HepG2 (cell line): ENCODE measurements around the gene HNRNPM. TPM values are rescaled to one million over a fixed set of nuclear protein-coding genes. Genes with fewer than 3 reads are reported as not detected.
"Not testable (repeated sequence)": the region's sequence is repeated elsewhere in the genome, so short reads cannot be mapped to it uniquely, and the experiment has no call there.

ENCODE experiments used
- ATAC-seq: fragments of 200-7000 bp; cut with Tn5 transposase; 3 replicates; pipeline ENCODE4 v1.9.1; 2020; ENCODE audit warnings: mild to moderate bottlenecking, moderate library complexity
- BruUV-seq: library from RNA; stranded (reverse); fragments of 400-500 nt; replicated peaks from 2 replicates; lab custom pipeline; 2021; lab: Mats Ljungman, UMichigan
- CTCF ChIA-PET: fragments of 300-600 bp; formaldehyde crosslinking; extraction: SDS; loops from one replicate; lab custom pipeline; 2021; ENCODE audit warnings: low total read pairs, inconsistent platforms, low intra/inter-chr PET ratio; lab: Yijun Ruan, JAX
- POLR2A ChIA-PET: fragments of 350-600 bp; sonication (Branson Sonifier 250); formaldehyde crosslinking; loops from one replicate; lab custom pipeline; 2020; ENCODE audit warnings: antibody characterized with exemption, inconsistent platforms; lab: Yijun Ruan, JAX
- DNase-seq: peaks from one replicate; pipeline ENCODE4 v3.0.0-alpha.2; 2015; ENCODE audit warnings: low spot score
- FAIRE-seq: peaks from 3 replicates; lab custom pipeline; 2011; peaks lifted over from hg19 to GRCh38; lab: Jason Lieb, UNC
- H2AFZ ChIP-seq: one replicate; pipeline ENCODE4 v1.6.1; 2011; ENCODE audit warnings: low read length, inconsistent platforms
- H3K27ac ChIP-seq: fragments of 300-600 bp; 3 replicates; pipeline ENCODE4 v1.8.0; 2011; ENCODE audit warnings: mixed run types, mild to moderate bottlenecking, mixed read lengths, low read length, inconsistent platforms; ENCODE audit not compliant: insufficient read depth; ENCODE audit errors: extremely low read length
- H3K27me3 ChIP-seq, 2 experiments: fragments of 200-600 bp in 1 of 2; 2 replicates in 1 of 2; 3 replicates in 1 of 2; pipeline versions ENCODE4 v1.6.0 to v1.8.0; 2011; ENCODE audit warnings: low read length in 2 of 2, mild to moderate bottlenecking in 2 of 2, moderate library complexity in 2 of 2, inconsistent platforms in 1 of 2; ENCODE audit not compliant: insufficient read depth in 2 of 2, control insufficient read depth in 1 of 2
- H3K36me3 ChIP-seq, 2 experiments: fragments of 200-600 bp in 1 of 2; replicated peaks in 1 of 2; 2 replicates in 1 of 2; 3 replicates in 1 of 2; pipeline versions ENCODE4 v1.5.1 to v1.8.0; 2011; ENCODE audit warnings: low read length in 2 of 2, inconsistent platforms in 1 of 2; ENCODE audit not compliant: insufficient read depth in 2 of 2, control insufficient read depth in 1 of 2
- H3K4me1 ChIP-seq: 2 replicates; pipeline ENCODE4 v1.5.1; 2012; ENCODE audit warnings: low read length, inconsistent platforms; ENCODE audit not compliant: insufficient read depth
- H3K4me2 ChIP-seq: 2 replicates; pipeline ENCODE4 v1.6.0; 2011; ENCODE audit warnings: low read depth, low read length, inconsistent platforms
- H3K4me3 ChIP-seq, 3 experiments: fragments of 200-600 bp in 1 of 3; sonication (generic), shearing (Covaris generic) in 1 of 3; replicated peaks in 1 of 3; 2 replicates each; pipeline ENCODE4 v1.5.1; 2011 to 2016; ENCODE audit warnings: low read length in 3 of 3, inconsistent platforms in 2 of 3, low read depth in 2 of 3, mild to moderate bottlenecking in 2 of 3, control low read depth in 1 of 3, mixed read lengths in 1 of 3; ENCODE audit not compliant: insufficient read depth in 1 of 3
- H3K79me2 ChIP-seq: one replicate; pipeline ENCODE4 v1.6.1; 2011; ENCODE audit warnings: low read length, inconsistent platforms; ENCODE audit not compliant: insufficient read depth
- H3K9ac ChIP-seq: 2 replicates; pipeline ENCODE4 v1.6.0; 2011; ENCODE audit warnings: mild to moderate bottlenecking, low read depth, low read length, inconsistent platforms; ENCODE audit not compliant: insufficient read depth
- H3K9me3 ChIP-seq: 2 replicates; pipeline ENCODE4 v1.5.1; 2012; ENCODE audit warnings: mild to moderate bottlenecking, low read length
- H4K20me1 ChIP-seq: 2 replicates; pipeline ENCODE4 v1.6.0; 2011; ENCODE audit warnings: inconsistent platforms, mild to moderate bottlenecking, low read length, moderate library complexity; ENCODE audit not compliant: insufficient read depth
- ZBTB40 ChIP-seq, 2 experiments: fragments of 450-650 bp in 1 of 2; sonication (generic) in 1 of 2; formaldehyde crosslinking in 1 of 2; IDR thresholded peaks; 2 replicates each; pipeline versions ENCODE4 v1.6.1 to v1.8.0; 2016 to 2022; ENCODE audit warnings: antibody characterized with exemption in 1 of 2, mild to moderate bottlenecking in 1 of 2, missing genetic modification reagents in 1 of 2
- WGBS: methylation state at CpG from one replicate; pipeline ENCODE4 v1.1.6; 2017; ENCODE audit warnings: low lambda C conversion rate; 5-methylcytosine and 5-hydroxymethylcytosine counted together
- in situ Hi-C: cut with HindIII; loops from 2 replicates; pipeline ENCODE4 v1.10.0; 2017; ENCODE audit warnings: low pct_unique_long_range_greater_than_20kb; ENCODE audit not compliant: extremely low pct_ligation_motif_present
- intact Hi-C: fragments of 100-400 bp; cut with micrococcal nuclease; formaldehyde crosslinking; loops from one replicate; pipeline ENCODE4 v1.10.0; 2022; ENCODE audit not compliant: unreplicated experiment
- polyA plus RNA-seq, 8 experiments: library from polyadenylated mRNA; depleted of rRNA in 3 of 8; stranded (reverse) in 7 of 8; unstranded in 1 of 8; fragments of >200 nt; fragmentation: Illumina TruSeq in 4 of 8; extraction: Trizol in 4 of 8; gene quantifications; 2 replicates each; pipeline versions ENCODE4 v1.2.1 to v1.2.3, GENCODE V29; 2011 to 2016; ENCODE audit warnings: low read depth in 4 of 8, missing spikeins in 1 of 8, mixed read lengths in 1 of 8; ENCODE audit not compliant: insufficient read depth in 1 of 8
- total RNA-seq, 5 experiments: library from RNA; depleted of rRNA; stranded (reverse); fragments of >200 nt; fragmentation: Illumina TruSeq; extraction: Trizol; gene quantifications; 2 replicates each; pipeline ENCODE4 v1.2.3, GENCODE V29; 2016; ENCODE audit warnings: low read depth in 1 of 5

The HNRNPM gene
- total and polyA plus RNA-seq, 2 of the 13 experiments (the other 11 are each of a cell fraction or from before 2014, with no cell fraction given): 56.7 to 102 TPM

DNA sequence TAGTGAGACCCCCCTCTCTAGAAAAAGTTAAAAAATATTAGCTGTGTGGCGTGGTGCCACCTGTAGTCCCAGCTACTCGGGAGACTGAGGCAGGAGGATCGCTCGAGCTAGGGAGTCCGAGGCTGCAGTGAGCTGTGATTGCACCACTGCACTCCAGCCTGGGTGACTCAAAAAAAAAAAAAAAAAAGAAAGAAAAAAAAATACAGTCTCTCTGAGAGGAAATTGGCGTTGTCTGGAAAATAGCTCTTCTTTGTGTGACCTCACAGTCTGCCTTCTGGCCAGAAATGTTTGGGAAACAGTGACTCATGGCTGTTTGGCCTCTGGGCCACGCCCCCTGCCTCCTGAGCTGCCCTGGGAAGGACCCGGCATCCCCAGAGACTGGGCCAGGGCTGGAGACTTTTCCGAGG is 21.0 kb upstream of the HNRNPM start (continued):
- TF ChIP-seq ZBTB40 (IDR thresholded peaks at IDR 0.05) (no peak), ZBTB40 (CRISPR knock-in tag; IDR thresholded peaks at IDR 0.05) (no peak)
- TF ChIP-seq, all 625 proteins: peak for 81

DNA sequence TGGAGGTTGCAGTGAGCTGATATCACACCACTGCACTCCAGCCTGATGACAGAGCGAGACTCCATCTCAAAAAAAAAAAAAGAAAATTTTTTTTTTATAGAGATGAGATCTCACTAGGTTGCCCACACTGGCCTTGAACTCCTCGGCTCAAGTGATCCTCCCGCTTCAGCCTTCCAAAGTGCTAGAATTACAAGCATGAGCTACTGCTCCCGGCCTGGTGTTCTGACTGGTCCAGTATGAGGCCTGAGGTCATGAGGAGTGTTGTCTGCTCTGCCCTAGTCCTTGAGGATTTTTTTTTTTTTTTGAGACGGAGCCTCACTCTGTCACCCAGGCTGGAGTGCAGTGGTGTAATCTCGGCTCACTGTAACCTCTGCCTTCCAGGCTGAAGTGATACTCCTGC is 19.4 kb upstream of the HNRNPM start:
- H3K79me2 ChIP-seq, H4K20me1 ChIP-seq, H3K9ac ChIP-seq, FAIRE-seq, ATAC-seq, H3K9me3 ChIP-seq, CTCF ChIA-PET, H3K27ac ChIP-seq, intact Hi-C loops, H3K4me2 ChIP-seq, H2AFZ ChIP-seq, DNase-seq, BruUV-seq, in situ Hi-C loops, H3K4me3 ChIP-seq, H3K27me3 ChIP-seq, H3K36me3 ChIP-seq: not testable (repeated sequence)
- peaks cover 39% of the 10 kb centered on the region for H3K4me1 ChIP-seq
- 55% methylated on average over 6 of the region's 6 CpGs for WGBS
- POLR2A ChIA-PET: interaction anchor here (0.9 to 8.0 kb wide), 4 partner anchors 11 to 24 kb away, joined by 3 to 82 read pairs (median 40); partner anchors contain the start of genes HNRNPM and MARCHF2
